Dermis microvascular lymphatic vessel endothelial cell (primary cell): ENCODE data around the gene EIF4A3. TPM values are rescaled to one million over a fixed set of nuclear protein-coding genes. Genes with fewer than 3 reads are reported as not detected.

ENCODE experiments used
- DNase-seq, 2 donors: peaks; one replicate each; pipeline versions ENCODE4 v3.0.0 to v3.0.0-alpha.2; 2010; ENCODE audit warnings: low read depth in 2 of 2
- total RNA-seq: library from RNA; depleted of rRNA; stranded (reverse); fragments of >200 nt; gene quantifications from 2 replicates; pipeline ENCODE4 v1.2.1, GENCODE V29; 2014

The EIF4A3 gene
- 88.3 and 110 TPM in 2 replicates for total RNA-seq

DNA sequence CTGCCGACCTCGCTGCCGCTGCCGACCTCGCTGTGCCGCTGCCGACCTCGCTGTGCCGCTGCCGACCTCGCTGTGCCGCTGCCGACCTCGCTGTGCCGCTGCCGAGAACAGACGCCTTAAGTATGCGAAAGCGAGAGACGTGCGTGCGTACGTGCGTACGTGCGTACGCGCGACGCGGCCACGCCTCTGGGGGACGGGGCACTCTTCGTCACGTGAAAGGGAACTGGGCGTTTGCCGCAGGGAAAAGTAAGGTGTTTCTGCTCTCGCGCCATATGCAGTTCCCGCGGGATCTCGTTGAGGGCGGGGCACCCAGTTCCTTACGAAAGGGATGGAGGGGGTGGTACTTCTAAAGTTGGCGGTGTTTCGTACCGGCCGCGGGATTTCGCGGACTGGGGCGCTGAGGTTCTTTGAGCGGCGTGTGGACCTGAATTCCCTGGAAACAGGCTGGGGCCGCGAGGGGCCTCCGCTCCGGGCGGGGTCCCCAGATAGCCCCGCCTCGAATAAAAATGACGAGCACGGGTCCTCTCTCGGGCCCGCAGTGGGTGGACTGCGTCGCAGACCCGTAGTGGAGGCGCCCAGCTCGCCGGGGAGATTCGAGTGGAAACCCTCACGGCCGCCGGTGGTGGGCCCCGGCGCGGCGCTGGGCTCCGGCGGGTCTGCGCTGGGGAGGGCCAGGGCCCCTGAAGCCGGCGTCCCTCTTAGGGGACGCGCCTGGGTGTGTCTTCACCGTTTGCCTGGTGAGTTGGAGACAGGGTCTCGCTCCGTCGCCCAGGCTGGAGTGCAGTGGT, at the start of gene EIF4A3:
Gene EIF4A3, minus strand, starts transcription at position 94 of the 788 bp plus-strand sequence. CDS start 167 bp downstream, outside the sequence.
- peak; percentile 98 to 99 for DNase-seq

DNA sequence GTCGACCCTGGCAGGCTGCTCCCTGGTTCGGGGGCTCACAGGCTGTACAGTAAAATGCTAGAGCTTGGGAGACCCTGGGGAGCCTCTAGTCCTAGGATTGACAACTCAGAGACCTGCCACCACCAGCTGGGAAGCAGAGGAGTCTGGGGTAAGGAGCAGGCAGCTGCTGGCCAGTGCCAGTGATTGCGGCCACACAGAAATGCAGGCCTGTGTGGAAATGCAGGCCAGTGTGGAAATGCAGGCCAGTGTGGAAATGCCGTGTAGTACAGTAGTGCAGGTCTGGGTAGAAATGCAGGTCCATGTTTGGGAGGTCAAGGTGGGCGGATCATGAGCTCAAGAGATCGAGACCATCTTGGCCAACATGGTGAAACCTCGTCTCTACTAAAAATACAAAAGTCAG, 49.7 kb upstream of the EIF4A3 start:
- DNase-seq = no peak

DNA sequence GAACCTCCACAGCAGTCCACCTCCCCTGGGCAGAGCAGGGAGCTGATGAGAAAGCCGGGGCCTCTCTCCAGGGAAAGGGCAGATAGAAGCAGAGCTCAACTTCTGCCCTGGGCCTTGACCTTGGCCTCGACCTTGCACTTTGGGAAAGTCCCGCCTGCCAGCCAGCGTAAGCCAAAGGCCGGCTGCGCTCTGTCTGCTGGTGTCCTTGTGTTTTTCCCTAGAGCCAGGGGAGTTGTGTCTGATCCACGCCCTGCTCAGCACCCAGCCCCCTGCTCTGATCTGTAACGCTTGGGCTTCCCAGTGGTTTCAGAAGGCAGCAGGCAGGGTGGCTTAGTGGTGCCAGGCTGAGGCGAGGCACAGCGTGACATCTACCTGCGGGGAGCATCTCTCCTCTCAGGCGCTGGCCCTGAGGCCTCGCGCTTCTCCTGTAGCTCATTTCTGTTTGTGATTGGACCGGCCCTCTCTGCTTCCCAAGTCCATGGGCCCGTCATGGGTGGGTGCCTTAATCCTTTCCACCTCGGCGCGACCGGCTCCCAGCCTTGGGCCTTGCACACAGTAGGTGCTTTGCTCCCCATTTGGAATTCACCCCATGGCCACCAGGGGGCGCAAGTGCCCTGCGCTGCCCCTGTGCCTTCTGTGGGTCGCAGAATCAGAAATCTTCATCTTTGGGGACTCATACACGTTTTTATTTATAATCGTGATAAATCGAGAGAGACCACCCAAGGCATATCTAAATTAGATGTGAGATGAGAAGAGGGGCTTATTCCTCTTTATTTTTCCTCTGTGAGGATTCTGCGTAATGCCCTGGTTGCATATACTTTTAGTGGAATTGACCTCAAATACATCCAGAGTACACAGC, 49.0 kb upstream of the EIF4A3 start:
- peak in 1 of 2 donors; percentile 22 for DNase-seq

DNA sequence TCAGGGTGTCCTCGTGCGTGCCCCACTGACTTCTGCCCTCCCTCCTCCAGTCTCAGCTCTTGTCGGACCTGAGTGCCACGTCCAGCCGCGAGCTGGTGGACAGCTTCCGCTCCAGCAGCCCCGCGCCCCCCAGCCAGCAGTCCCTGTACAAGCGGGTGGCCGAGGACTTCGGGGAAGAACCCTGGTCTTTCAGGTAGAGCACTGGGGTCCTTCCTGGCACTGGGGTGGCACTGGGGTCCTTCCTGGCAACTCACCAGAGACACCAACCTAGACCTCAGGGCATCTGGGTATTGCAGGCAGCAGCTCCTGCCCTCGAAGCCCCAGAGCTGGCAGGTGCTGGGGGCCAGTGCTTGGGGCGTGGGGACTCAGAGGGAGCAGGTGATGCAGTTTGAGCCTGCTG, 48.2 kb upstream of the EIF4A3 start:
- DNase-seq = no peak

DNA sequence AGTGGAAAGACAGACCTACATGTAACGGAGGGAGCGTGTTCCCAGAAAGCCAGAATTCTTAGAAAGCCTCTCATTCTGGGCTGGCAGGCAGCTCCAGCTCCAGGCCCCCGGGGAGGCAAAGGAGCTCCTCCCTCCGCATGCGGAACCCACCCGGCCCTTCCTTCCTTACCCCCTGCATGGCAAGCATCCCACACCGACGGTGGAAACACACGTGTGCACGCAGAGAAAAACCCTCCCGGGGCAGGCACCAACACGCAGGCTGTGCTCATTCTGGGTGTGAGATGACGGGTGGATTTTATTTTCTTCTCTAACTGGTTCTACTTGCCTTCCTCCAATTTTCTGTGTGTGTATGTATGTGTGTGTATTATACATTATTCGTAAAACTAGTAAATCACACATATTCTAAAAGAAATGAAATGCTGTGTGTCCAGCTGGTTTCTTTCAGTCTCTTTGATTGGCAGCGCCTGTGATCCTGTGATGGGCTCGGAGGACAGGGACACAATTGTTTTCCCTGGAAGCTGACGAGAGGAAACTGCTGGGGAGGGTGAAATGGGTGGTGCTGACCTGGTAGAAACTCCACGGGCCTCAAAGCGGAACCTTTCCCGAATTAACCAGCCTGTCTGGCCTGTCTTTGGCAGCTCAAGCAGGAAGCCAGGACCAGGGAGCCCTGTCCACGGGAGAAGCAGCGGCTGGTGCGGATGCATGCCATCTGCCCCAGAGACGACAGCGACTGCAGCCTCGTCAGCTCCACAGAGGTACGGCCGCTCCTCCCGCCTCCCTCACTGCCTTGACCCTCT, 45.1 kb upstream of the EIF4A3 start:
- peak; percentile 49 to 76 for DNase-seq

DNA sequence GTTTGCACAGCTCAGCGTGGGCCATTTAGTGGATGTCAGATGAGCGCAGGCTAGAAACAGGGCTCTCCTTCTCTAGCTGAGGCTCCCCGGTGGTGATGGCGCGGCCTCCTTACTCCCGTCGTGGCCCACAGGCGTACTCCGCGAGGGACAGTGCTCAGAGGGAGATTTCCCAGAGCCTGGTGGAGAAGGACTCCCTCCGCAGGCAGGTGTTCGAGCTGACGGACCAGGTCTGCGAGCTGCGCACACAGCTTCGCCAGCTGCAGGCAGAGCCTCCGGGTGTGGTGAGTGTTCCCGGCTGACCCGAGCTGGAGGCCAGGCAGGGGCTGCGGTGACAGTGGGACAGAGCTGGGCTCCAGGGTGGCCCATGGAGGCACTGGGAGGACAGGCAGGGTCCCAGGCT, 44.3 kb upstream of the EIF4A3 start:
- DNase-seq = no peak

DNA sequence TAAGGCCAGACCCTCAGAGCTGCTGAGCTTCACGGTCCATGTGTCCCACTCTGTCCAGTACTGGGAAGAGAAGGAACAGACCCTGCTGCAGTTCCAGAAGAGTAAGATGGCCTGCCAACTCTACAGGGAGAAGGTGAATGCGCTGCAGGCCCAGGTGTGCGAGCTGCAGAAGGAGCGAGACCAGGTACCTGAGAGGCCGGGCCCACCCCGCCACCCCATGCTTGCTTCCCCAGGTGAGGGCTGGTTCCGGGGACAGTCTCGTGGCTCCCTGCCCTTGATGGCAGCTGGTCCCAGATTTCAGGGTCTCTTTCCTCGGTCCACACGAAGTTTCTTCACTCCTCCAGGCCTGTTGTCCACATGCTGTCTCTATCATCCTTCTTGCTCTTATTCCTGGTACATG, 43.8 kb upstream of the EIF4A3 start:
- DNase-seq = no peak

DNA sequence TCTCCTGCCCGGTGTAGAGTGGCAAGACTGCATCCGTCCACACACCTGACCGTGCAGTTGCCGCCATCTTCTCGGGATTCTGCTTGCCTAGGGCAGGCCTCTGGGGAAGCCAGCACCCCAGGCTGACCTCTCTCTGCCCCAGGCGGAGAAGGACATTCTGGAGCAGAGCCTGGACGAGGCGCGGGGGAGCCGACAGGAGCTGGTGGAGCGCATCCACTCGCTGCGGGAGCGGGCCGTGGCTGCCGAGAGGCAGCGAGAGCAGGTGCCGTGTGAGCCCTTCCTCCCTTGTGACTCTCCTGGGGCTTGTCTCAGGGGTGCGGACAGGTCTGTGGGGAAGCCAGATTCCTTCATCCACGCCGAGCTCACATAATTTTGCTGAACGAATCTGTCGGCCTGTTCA, 42.7 kb upstream of the EIF4A3 start:
- DNase-seq = no peak

DNA sequence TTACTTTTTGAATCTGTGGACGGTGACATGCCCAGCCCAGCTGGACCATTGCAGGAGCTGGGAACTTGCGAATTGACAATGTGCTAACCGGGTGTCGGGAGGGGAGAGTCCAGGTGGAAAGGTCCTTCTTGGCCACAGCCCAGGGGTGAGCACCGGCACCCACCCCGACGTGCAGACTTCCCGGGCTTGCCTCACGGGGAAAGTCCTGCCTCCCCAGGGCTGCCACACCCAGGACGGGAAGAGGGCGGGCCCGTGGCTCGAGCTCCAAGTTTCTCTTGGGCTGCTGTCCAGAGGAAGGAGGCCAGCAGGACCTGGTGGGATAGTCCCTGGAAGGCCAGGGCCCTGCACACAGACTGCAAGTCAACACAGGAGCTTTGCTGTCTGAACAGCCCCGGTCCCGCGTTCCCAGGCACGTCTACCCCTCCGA, 40.6 kb upstream of the EIF4A3 start:
- no peak for DNase-seq

DNA sequence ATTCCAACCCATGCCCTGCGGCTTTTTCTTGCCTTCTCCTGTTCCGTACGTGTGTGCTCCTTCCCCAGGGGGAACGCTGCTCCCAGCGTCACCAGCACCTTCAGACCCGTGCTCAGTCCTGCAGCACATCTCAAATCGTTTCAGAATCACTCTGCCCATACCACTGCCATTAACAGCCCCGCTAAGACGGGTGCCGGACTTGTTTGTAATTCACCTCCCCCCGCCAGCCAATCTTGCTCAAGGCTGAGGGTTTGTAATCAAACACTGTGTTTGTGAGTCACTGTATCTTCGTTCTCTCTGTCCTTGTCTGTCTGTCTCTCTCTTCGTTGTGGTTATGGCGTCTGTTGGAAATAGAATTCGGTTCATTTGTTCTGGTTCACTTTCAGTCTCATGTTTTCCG, 40.2 kb upstream of the EIF4A3 start:
- DNase-seq = no peak

DNA sequence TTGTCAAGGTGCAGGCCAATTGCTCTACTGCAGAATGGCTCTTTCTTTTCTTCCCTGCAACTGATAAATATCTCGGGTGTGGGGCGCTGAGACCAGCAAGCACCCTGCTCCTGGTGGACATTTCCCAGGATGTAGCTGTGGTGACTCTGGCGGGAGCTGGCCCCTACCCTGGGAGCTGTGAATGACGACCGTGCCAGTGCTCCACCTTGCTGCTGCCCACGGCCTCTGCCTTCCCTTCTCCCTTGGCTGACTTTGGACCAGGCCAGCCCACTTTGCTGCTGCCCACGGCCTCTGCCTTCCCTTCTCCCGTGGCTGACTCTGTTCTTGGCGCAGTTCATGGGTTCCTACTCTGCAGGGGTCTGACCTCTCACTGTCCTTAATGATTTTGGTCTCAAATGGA, 39.0 kb upstream of the EIF4A3 start:
- no peak for DNase-seq

DNA sequence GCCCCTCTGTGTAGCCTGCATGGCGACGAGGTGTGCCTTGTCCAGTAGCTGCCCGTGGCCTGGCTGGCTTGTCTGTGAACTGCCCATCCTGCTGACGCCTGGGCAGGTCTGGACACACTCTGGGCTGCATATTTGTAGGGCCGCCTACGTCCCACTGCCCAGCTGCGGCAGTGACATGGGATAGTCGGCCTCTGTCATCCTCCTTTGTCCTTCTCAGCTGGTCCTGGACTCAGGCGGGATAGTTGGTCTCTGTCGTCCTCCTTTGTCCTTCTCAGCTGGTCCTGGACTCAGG, 37.4 kb upstream of the EIF4A3 start:
- DNase-seq = no peak

DNA sequence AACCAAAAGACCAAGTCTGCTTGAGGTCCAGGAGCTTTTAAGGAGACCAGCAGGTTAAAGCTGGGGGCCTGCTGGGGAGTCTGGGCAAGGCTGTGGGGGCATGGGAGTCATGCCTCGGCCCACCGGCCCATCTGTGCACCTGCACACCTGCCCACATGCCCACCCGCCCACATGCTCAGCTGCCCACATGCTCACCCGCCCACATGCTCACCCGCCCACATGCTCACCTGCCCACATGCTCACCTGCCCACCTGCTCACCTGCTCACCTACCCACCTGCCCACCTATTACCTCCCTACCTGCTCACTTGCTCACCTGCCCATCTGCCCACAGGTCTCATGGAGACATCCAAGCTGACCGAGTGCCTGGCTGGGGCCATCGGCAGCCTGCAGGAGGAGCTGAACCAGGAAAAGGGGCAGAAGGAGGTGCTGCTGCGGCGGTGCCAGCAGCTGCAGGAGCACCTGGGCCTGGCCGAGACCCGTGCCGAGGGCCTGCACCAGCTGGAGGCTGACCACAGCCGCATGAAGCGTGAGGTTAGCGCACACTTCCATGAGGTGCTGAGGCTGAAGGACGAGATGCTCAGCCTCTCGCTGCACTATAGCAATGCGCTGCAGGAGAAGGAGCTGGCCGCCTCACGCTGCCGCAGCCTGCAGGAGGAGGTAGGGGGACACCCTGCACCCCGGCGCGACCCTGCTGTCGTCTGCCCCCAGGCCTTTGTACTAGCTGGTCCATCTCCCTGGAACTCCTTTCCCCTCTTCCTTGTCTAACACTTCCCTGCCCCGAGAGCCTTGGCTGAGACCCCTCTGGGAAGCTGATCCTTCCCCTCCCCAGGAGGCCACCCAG, 36.9 kb upstream of the EIF4A3 start:
- no peak for DNase-seq

DNA sequence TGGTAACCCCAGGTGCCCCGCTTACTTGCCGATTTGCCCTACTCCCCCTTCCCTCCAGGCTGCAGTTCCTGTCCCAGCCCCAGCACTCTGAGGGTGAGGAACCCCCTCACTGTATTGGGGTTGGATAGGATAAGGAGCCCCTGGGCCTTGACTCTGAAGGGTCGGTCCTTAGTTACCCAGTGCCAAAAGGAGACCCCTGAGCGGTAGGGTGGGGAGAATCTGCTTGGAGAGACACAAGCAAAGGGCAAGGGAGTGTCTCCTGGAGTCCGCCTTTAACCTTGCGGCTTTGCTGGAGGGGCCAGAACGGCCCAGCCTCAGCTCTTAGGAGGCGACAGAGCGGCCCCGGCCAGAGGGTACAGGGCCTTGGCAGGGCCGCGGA, 35.9 kb upstream of the EIF4A3 start:
- DNase-seq = no peak

DNA sequence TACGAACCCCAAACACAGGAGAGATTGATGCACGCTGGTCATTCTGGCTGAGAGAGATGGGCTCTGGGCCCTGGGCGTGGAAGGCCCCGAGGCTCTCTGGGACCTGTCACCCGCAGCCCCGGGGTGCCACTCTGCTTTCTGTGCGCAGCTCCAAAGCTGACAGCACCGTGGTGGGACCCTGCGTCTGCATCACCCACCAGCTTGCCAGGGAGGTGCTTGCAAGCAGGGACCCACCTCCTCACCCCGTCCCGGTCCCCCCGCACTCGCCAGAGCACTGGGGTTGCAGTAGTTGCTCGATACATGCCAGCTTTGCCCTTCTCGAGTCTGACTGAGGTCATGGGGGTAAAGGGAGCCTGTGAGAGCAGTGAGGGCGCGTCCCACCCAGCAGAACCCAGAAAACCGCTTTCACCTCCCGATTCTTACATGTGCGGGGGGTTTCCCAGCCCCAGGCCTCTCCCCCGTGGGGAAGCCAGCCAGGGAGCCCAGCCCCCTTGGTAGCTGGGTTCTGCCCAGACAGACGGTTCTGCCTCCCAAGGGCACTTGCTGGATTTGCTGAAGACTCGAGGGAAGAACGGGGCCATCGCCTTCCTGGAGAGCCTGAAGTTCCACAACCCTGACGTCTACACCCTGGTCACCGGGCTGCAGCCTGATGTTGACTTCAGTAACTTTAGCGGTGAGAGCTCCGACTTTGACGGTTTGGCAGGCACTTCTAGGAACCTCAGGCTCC, 35.4 kb upstream of the EIF4A3 start:
- no peak for DNase-seq

DNA sequence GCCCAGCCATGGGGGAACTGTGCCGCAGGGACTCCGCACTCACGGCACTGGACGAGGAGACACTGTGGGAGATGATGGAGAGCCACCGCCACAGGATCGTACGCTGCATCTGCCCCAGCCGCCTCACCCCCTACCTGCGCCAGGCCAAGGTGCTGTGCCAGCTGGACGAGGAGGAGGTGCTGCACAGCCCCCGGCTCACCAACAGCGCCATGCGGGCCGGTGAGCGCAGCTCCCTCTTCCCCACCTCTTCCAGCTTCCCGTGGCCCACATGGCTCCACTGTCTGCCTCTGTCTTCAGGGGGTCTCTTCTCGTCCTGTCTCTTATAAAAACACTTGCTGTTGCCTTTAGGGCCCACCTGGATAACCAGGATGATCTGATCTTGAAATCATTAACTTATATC, 34.5 kb upstream of the EIF4A3 start:
- DNase-seq = no peak

DNA sequence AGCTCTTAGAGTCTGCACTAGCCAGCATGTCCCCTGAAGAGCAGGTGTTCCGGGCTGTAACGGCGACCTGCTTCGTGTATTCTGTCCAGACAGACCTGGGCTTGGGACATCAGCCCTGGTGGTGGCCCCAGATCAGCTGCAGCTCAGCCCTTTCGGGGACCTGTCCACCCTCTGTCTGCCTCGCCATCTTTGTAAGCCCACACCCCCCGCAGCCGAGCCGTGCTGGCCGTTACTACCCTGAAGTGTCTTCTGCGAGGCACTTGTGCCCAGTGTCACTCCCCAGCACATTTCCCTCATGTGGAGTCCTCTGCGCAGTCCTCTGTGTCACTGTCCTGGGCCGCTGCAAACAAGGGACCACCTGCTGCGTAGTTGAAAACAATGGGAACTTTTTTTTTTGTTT, 33.3 kb upstream of the EIF4A3 start:
- DNase-seq = no peak

DNA sequence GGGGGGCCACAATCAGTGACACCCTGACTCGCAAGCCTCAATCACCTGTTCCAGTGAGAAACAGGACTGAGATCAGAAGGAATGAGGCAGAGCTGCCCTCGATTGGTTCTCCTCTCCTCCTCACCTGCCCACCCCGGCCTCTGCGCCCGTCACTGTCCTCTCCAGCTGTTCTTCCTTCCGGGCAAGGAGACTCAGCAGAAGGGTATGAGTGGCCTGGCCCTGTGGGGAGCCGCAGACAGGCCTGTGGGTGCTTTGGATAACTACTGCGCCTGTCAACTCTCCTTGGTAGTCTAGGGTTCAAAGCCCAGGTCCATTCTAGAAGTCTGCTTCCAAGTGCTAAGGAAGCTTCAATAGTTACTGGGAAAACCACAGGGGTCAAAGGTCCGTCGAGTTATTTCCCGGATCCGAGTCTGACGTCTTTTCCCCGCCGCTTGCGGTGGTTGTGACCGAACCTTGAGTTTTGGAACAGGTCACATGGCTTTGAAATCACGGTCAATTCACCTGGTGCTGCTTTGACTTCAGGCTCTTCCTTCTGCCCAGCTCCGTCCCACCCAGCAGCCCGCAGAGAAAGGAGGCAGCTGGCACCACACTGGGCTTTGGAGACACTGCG, 31.2 kb upstream of the EIF4A3 start:
- peak in 1 of 2 donors; percentile 37 for DNase-seq

DNA sequence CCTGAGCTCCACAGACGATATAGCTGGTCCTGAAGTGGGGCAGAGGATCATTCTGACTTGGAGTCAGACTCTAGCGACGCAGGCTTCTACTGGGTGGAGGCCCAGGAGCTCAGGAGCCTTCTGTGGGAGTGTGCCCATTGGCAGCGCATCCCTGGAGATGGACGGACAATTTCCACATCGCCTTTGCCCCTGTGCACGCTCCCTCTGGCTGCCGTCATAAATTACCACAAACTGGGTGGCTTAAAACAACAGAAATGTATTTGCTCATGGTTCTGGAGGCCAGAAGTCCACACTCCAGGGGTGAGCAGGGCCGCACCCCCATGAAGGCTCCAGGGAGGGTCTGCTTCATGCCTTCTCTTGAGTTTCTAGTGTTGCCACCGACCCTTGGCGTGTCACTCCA, 29.8 kb upstream of the EIF4A3 start:
- DNase-seq = no peak

DNA sequence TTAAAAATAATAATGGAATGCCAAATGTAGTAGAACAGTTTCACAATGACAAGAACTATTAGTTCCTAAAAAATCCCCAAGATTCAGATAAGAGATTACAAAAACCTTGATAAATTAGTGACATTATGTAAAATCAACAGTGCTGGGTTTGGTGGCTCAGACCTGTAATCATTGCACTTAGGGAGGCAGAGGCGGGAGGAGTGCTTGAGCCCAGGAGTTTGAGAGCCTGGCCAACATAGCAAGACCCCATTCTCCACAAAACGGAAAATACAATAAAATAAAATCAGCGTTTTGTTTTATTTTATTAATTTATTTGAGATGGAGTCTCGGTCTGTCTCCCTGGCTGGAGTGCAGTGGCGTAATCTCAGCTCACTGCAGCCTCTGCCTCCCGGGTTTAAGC, 27.0 kb upstream of the EIF4A3 start:
- no peak for DNase-seq
